Liver (tissue), 9 donors: ENCODE results near the gene ASPSCR1. TPM values are rescaled to one million over a fixed set of nuclear protein-coding genes. Genes with fewer than 3 reads are reported as not detected.

Experiments used
- DNase-seq: peaks from one replicate; pipeline ENCODE4 v3.0.0-alpha.2; 2017; ENCODE audit warnings: low spot score
- H3K27ac ChIP-seq, 2 donors: one replicate each; pipeline ENCODE4 v1.7.0; 2013; ENCODE audit warnings: inconsistent platforms in 2 of 2, low read length in 2 of 2, control low read depth in 1 of 2, low read depth in 1 of 2, mild to moderate bottlenecking in 1 of 2
- H3K27me3 ChIP-seq, 4 donors: one replicate each; pipeline versions ENCODE4 v1.6.1 to v1.7.0; 2013; ENCODE audit warnings: low read length in 3 of 4, inconsistent platforms in 1 of 4, mild to moderate bottlenecking in 1 of 4, moderate library complexity in 1 of 4; ENCODE audit not compliant: control insufficient read depth in 4 of 4, insufficient read depth in 4 of 4
- H3K36me3 ChIP-seq, 4 donors: one replicate each; pipeline versions ENCODE4 v1.6.1 to v1.7.0; 2013; ENCODE audit warnings: low read length in 3 of 4, mild to moderate bottlenecking in 3 of 4, low read depth in 1 of 4, moderate library complexity in 1 of 4; ENCODE audit not compliant: control insufficient read depth in 4 of 4, insufficient read depth in 3 of 4
- H3K4me1 ChIP-seq, 4 donors: one replicate each; pipeline versions ENCODE4 v1.6.1 to v1.7.0; 2013; ENCODE audit warnings: low read length in 3 of 4, mild to moderate bottlenecking in 3 of 4, moderate library complexity in 1 of 4; ENCODE audit not compliant: control insufficient read depth in 4 of 4, insufficient read depth in 4 of 4
- H3K4me3 ChIP-seq, 3 donors: one replicate each; pipeline versions ENCODE4 v1.6.1 to v1.7.0; 2013; ENCODE audit warnings: low read length in 3 of 3, control low read depth in 1 of 3, low read depth in 1 of 3, mild to moderate bottlenecking in 1 of 3
- H3K9ac ChIP-seq, 2 donors: one replicate each; pipeline ENCODE4 v1.7.0; 2013; ENCODE audit warnings: low read length in 2 of 2, mild to moderate bottlenecking in 2 of 2, moderate library complexity in 2 of 2, control low read depth in 1 of 2, low read depth in 1 of 2
- H3K9me3 ChIP-seq, 4 donors: one replicate each; pipeline versions ENCODE4 v1.6.1 to v1.7.0; 2013; ENCODE audit warnings: low read length in 3 of 4; ENCODE audit not compliant: control insufficient read depth in 4 of 4
- ATF3 ChIP-seq: IDR thresholded peaks from 2 replicates; pipeline ENCODE4 v1.6.1; 2016; ENCODE audit warnings: antibody characterized with exemption
- CTCF ChIP-seq: fragments of 150-350 bp; IDR thresholded peaks from 2 replicates; pipeline ENCODE4 v1.5.1; 2017; ENCODE audit warnings: improper control_type of control experiment, low read depth, low read length; ENCODE audit not compliant: missing input control
- EGR1 ChIP-seq, 2 donors: IDR thresholded peaks; 2 replicates each; pipeline ENCODE4 v1.6.1; 2016 to 2018; ENCODE audit warnings: antibody characterized with exemption in 2 of 2, low read depth in 2 of 2
- FOXA1 ChIP-seq: IDR thresholded peaks from 2 replicates; pipeline ENCODE4 v1.6.1; 2016; ENCODE audit warnings: antibody characterized with exemption
- FOXA2 ChIP-seq: IDR thresholded peaks from 2 replicates; pipeline ENCODE4 v1.6.1; 2016; ENCODE audit warnings: antibody characterized with exemption
- GABPA ChIP-seq, 2 donors: IDR thresholded peaks in 1 of 2; conservative IDR thresholded peaks in 1 of 2; 2 replicates each; pipeline ENCODE4 v1.6.1; 2016; ENCODE audit warnings: antibody characterized with exemption in 2 of 2, mild to moderate bottlenecking in 1 of 2, moderate library complexity in 1 of 2
- HNF4A ChIP-seq, 2 donors: conservative IDR thresholded peaks; 2 replicates each; pipeline ENCODE4 v1.6.1; 2016; ENCODE audit warnings: antibody characterized with exemption in 2 of 2, mild to moderate bottlenecking in 2 of 2
- HNF4G ChIP-seq: IDR thresholded peaks from 2 replicates; pipeline ENCODE4 v1.6.1; 2016; ENCODE audit warnings: antibody characterized with exemption
- JUND ChIP-seq, 2 donors: IDR thresholded peaks; 2 replicates each; pipeline ENCODE4 v1.6.1; 2016; ENCODE audit warnings: antibody characterized with exemption in 2 of 2
- MAX ChIP-seq: IDR thresholded peaks from 2 replicates; pipeline ENCODE4 v1.6.1; 2016; ENCODE audit warnings: antibody characterized with exemption
- NR2F2 ChIP-seq: IDR thresholded peaks from 2 replicates; pipeline ENCODE4 v1.6.1; 2016; ENCODE audit warnings: antibody characterized with exemption
- RAD21 ChIP-seq, 2 donors: IDR thresholded peaks; 2 replicates each; pipeline ENCODE4 v1.6.1; 2016; ENCODE audit warnings: antibody characterized with exemption in 2 of 2, mild to moderate bottlenecking in 2 of 2
- REST ChIP-seq: IDR thresholded peaks from 2 replicates; pipeline ENCODE4 v1.6.1; 2016; ENCODE audit warnings: antibody characterized with exemption, mild to moderate bottlenecking
- RXRA ChIP-seq, 2 donors: IDR thresholded peaks; 2 replicates each; pipeline ENCODE4 v1.6.1; 2017 to 2018; ENCODE audit warnings: antibody characterized with exemption in 2 of 2, mild to moderate bottlenecking in 1 of 2
- SP1 ChIP-seq: IDR thresholded peaks from 2 replicates; pipeline ENCODE4 v1.6.1; 2018; ENCODE audit warnings: antibody characterized with exemption, mild to moderate bottlenecking
- TAF1 ChIP-seq: conservative IDR thresholded peaks from 2 replicates; pipeline ENCODE4 v1.6.1; 2016; ENCODE audit warnings: antibody characterized with exemption, mild to moderate bottlenecking
- YY1 ChIP-seq: IDR thresholded peaks from 2 replicates; pipeline ENCODE4 v1.6.1; 2016; ENCODE audit warnings: antibody characterized with exemption, mild to moderate bottlenecking
- ZBTB33 ChIP-seq: IDR thresholded peaks from 2 replicates; pipeline ENCODE4 v1.6.1; 2016; ENCODE audit warnings: antibody characterized with exemption
- WGBS: extraction: QIAGEN DNeasy Blood & Tissue Kit; methylation state at CpG from one replicate; pipeline ENCODE4 v1.1.7; 2013; 5-methylcytosine and 5-hydroxymethylcytosine counted together
- polyA plus RNA-seq, 2 donors: library from polyadenylated mRNA; stranded (reverse) in 1 of 2; unstranded in 1 of 2; fragments of 200-250 nt in 1 of 2; fragments of >200 nt in 1 of 2; fragmentation: Nextera tagmentation in 1 of 2; extraction: Ambion mirVana in 1 of 2; gene quantifications; one replicate each; pipeline versions ENCODE4 v1.2.1 to v1.2.3, GENCODE V29; 2013 to 2015
- total RNA-seq, 2 donors: library from RNA; depleted of rRNA; stranded (reverse); fragments of >200 nt; gene quantifications; one replicate each; pipeline ENCODE4 v1.2.3, GENCODE V29; 2014
- donor health status: healthy.
- donor health status: healthy.
- donor health status: healthy.
- donor health status: healthy.
- donor health status: healthy.

The ASPSCR1 gene
- total and polyA plus RNA-seq, 4 donors = 17.8 to 26.2 (median 20.4) TPM

- no peaks in the 10 kb centered on the region for H3K9me3 ChIP-seq
- WGBS = 97% methylated on average over 6 of the region's 6 CpGs
- H3K4me3 ChIP-seq = no peak overlapping the region
- H3K9ac ChIP-seq = no peak overlapping the region
- no peak for TF ChIP-seq ZBTB33
- no peak for TF ChIP-seq FOXA1
- no peak for TF ChIP-seq HNF4A (conservative IDR thresholded peaks at IDR 0.05)
- TF ChIP-seq RAD21 (IDR thresholded peaks at IDR 0.05) = no peak
- TF ChIP-seq GABPA (IDR thresholded peaks at IDR 0.05 in 1 of 2, conservative IDR thresholded peaks at IDR 0.05 in 1 of 2) = no peak
- TF ChIP-seq SP1 = no peak
- TF ChIP-seq RXRA (IDR thresholded peaks at IDR 0.05) = no peak
- no peak for TF ChIP-seq NR2F2
- no peak for TF ChIP-seq JUND (IDR thresholded peaks at IDR 0.05)
- no peak for TF ChIP-seq FOXA2
- no peak for TF ChIP-seq ATF3
- TF ChIP-seq MAX = no peak
- TF ChIP-seq EGR1 (IDR thresholded peaks at IDR 0.05; ENCODE audit: low read depth in 2 of 2) = no peak
- no peak for TF ChIP-seq CTCF
- TF ChIP-seq REST = no peak
- no peak for TF ChIP-seq HNF4G
- no peak for TF ChIP-seq YY1
- TF ChIP-seq TAF1 = no peak
- no peak for DNase-seq
- no peaks in the 10 kb centered on the region for H3K27me3 ChIP-seq
- no peaks in the 10 kb centered on the region for H3K4me1 ChIP-seq
- H3K36me3 ChIP-seq = peaks cover 0 to 9% (median 4%) of the 10 kb centered on the region in 4 donors
- no peak overlapping the region for H3K27ac ChIP-seq
These were observed 29.7 kb downstream of the ASPSCR1 start for GRCh38 chr17:82007228-82007494.
